K562 (cell line): ENCODE results near the gene CAPN2. TPM values are rescaled to one million over a fixed set of nuclear protein-coding genes. Genes with fewer than 3 reads are reported as not detected.

Source experiments
- DMBX1 ChIP-seq: fragments of 250-450 bp; sonication (Bioruptor Pico); IDR thresholded peaks from 2 replicates; pipeline ENCODE4 v1.8.0; 2022; ENCODE audit warnings: inconsistent platforms, mild to moderate bottlenecking, moderate library complexity, borderline replicate concordance
- HMGN3 ChIP-seq: IDR thresholded peaks from 2 replicates; pipeline ENCODE4 v1.6.1; 2011; ENCODE audit warnings: borderline replicate concordance, low read depth, mild to moderate bottlenecking, mixed read lengths, low read length; ENCODE audit not compliant: insufficient read length; ENCODE audit errors: extremely low read depth
- HNRNPLL ChIP-seq: fragments of 200-400 bp; formaldehyde crosslinking; IDR thresholded peaks from 2 replicates; pipeline ENCODE4 v1.6.1; 2017; ENCODE audit warnings: low read length, low read depth, mild to moderate bottlenecking; ENCODE audit not compliant: poor library complexity, severe bottlenecking
- JUND ChIP-seq, 2 experiments: IDR thresholded peaks; 2 replicates in 1 of 2; 3 replicates in 1 of 2; pipeline ENCODE4 v1.6.1; 2011; ENCODE audit warnings: borderline replicate concordance in 2 of 2, low read depth in 2 of 2, low read length in 2 of 2, improper control_type of control experiment in 1 of 2, missing biosample characterization in 1 of 2, missing genetic modification characterization in 1 of 2, missing genetic modification reagents in 1 of 2
- NR2C1 ChIP-seq, 2 experiments: fragments of 450-650 bp; IDR thresholded peaks; 2 replicates each; pipeline ENCODE4 v1.6.1; 2017; ENCODE audit warnings: mild to moderate bottlenecking in 2 of 2, antibody characterized with exemption in 1 of 2, inconsistent platforms in 1 of 2, missing compliant biosample characterization in 1 of 2, missing genetic modification characterization in 1 of 2
- OTX1 ChIP-seq: fragments of 450-650 bp; formaldehyde crosslinking; IDR thresholded peaks from 2 replicates; pipeline ENCODE4 v1.4.0; 2022; ENCODE audit warnings: mild to moderate bottlenecking
- RBBP5 ChIP-seq: fragments of 200-600 bp; sonication (generic); IDR thresholded peaks from 2 replicates; pipeline ENCODE4 v1.6.1; 2012; ENCODE audit warnings: borderline replicate concordance, mild to moderate bottlenecking, low read length, control low read depth, inconsistent platforms; ENCODE audit not compliant: insufficient read depth, poor library complexity, severe bottlenecking
- RBFOX2 ChIP-seq: fragments of 200-400 bp; formaldehyde crosslinking; IDR thresholded peaks from 2 replicates; pipeline ENCODE4 v1.6.1; 2017; ENCODE audit warnings: low read depth, mild to moderate bottlenecking, low read length, moderate library complexity
- SMC3 ChIP-seq: conservative IDR thresholded peaks from 2 replicates; pipeline ENCODE4 v1.6.1; 2011; ENCODE audit warnings: low read depth, low read length, improper control_type of control experiment; ENCODE audit not compliant: insufficient read depth
- SP1 ChIP-seq: sonication (generic); formaldehyde crosslinking; IDR thresholded peaks from 2 replicates; pipeline ENCODE4 v1.8.1; 2022; ENCODE audit warnings: mild to moderate bottlenecking, missing genetic modification reagents
- TCFL5 ChIP-seq: fragments of 250-450 bp; sonication (Bioruptor Pico); conservative IDR thresholded peaks from 2 replicates; pipeline ENCODE4 v1.6.1; 2021; ENCODE audit warnings: mild to moderate bottlenecking, moderate library complexity, matching md5 sums
- ZNF318 ChIP-seq, 2 experiments: fragments of 450-650 bp; IDR thresholded peaks; 2 replicates each; pipeline ENCODE4 v1.6.1; 2016; ENCODE audit warnings: mild to moderate bottlenecking in 2 of 2, borderline replicate concordance in 1 of 2, low read depth in 1 of 2, moderate library complexity in 1 of 2
- polyA plus RNA-seq, 8 experiments: library from polyadenylated mRNA; depleted of rRNA in 4 of 8; stranded (reverse) in 5 of 8; unstranded in 3 of 8; fragments of >200 nt; fragmentation: Nextera tagmentation in 2 of 8; fragmentation: Illumina TruSeq in 1 of 8; extraction: Ambion mirVana in 2 of 8; extraction: Trizol in 1 of 8; gene quantifications; 2 replicates each; pipeline versions ENCODE4 v1.2.1 to v1.2.3, GENCODE V29; 2011 to 2014; ENCODE audit warnings: inconsistent platforms in 1 of 8, missing spikeins in 1 of 8
- total RNA-seq, 7 experiments: library from RNA; depleted of rRNA in 6 of 7; stranded (reverse); fragments of >200 nt in 6 of 7; fragmentation: Illumina TruSeq in 2 of 7; extraction: Trizol in 2 of 7; gene quantifications; 2 replicates each; pipeline versions ENCODE4 v1.2.1 to v1.2.3, GENCODE V29; 2011 to 2021; ENCODE audit warnings: low replicate concordance in 1 of 7
- TF ChIP-seq, protein P1 (sequence below), 2 experiments: fragments of 150-350 bp in 1 of 2; IDR thresholded peaks; 2 replicates each; pipeline ENCODE4 v1.6.1; 2012 to 2016; ENCODE audit warnings: low read depth in 2 of 2, low read length in 2 of 2, mild to moderate bottlenecking in 1 of 2, moderate library complexity in 1 of 2

Gene CAPN2
- total and polyA plus RNA-seq, 9 of the 15 experiments (the other 6 are each of a cell fraction or from before 2014, with no cell fraction given) = 24.6 to 157 (median 101) TPM

- TF ChIP-seq ZNF318 (IDR thresholded peaks at IDR 0.05; ENCODE audit: borderline replicate concordance in 1 of 2, low read depth in 1 of 2) (peak in 1 of 2 experiments; percentile 71; a peak in 1 of 4 replicates), TCFL5 (CRISPR knock-in tag) (no peak), HNRNPLL (no peak), RBFOX2 (no peak), RBBP5 (peak; percentile 36), SMC3 (no peak), JUND (IDR thresholded peaks at IDR 0.05; ENCODE audit: borderline replicate concordance, low read depth, low read length) (peak; percentile 98), JUND (tag; IDR thresholded peaks at IDR 0.05; ENCODE audit: borderline replicate concordance, low read depth, low read length) (peak; percentile 97), SP1 (CRISPR knock-in tag) (peak; percentile 61), OTX1 (CRISPR knock-in tag) (0 out of 2 replicates have a peak, but pooled peaks have one; percentile 56), HMGN3 (no peak), DMBX1 (CRISPR knock-in tag) (peak; percentile 40; the same call in 1 of the 2 replicates), NR2C1 (IDR thresholded peaks at IDR 0.05) (no peak), NR2C1 (tag; IDR thresholded peaks at IDR 0.05) (0 out of 2 replicates have a peak, but pooled peaks have one; percentile 36)
- TF ChIP-seq, protein P1, sequence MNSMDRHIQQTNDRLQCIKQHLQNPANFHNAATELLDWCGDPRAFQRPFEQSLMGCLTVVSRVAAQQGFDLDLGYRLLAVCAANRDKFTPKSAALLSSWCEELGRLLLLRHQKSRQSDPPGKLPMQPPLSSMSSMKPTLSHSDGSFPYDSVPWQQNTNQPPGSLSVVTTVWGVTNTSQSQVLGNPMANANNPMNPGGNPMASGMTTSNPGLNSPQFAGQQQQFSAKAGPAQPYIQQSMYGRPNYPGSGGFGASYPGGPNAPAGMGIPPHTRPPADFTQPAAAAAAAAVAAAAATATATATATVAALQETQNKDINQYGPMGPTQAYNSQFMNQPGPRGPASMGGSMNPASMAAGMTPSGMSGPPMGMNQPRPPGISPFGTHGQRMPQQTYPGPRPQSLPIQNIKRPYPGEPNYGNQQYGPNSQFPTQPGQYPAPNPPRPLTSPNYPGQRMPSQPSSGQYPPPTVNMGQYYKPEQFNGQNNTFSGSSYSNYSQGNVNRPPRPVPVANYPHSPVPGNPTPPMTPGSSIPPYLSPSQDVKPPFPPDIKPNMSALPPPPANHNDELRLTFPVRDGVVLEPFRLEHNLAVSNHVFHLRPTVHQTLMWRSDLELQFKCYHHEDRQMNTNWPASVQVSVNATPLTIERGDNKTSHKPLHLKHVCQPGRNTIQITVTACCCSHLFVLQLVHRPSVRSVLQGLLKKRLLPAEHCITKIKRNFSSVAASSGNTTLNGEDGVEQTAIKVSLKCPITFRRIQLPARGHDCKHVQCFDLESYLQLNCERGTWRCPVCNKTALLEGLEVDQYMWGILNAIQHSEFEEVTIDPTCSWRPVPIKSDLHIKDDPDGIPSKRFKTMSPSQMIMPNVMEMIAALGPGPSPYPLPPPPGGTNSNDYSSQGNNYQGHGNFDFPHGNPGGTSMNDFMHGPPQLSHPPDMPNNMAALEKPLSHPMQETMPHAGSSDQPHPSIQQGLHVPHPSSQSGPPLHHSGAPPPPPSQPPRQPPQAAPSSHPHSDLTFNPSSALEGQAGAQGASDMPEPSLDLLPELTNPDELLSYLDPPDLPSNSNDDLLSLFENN (IDR thresholded peaks at IDR 0.05; ENCODE audit: low read depth in 2 of 2, low read length in 2 of 2) = 0 out of 4 replicates have a peak, but pooled peaks of 1 of the 2 experiments have one; percentile 7
These were observed 14.2 kb downstream of the CAPN2 start (continued) for GRCh38 chr1:223726380-223727001.
